Measurements from ENCODE around the gene PLEKHG4B.
"Not testable (repeated sequence)": the region's sequence is repeated elsewhere in the genome, so short reads cannot be mapped to it uniquely, and the experiment has no call there.

Gene PLEKHG4B

GRCh38 chr5:54175-54730 is 37.7 kb upstream of the PLEKHG4B start:
- no peak overlapping the region for H3K4me2 ChIP-seq (ENCODE audit: low read length)
- no peak overlapping the region for H3K27ac ChIP-seq (ENCODE audit: low read length)
- no peaks in the 10 kb centered on the region for H3K79me2 ChIP-seq (ENCODE audit: low read length)
- H3K4me1 ChIP-seq (ENCODE audit: low read length): no peaks in the 10 kb centered on the region
- H3K9ac ChIP-seq (ENCODE audit: low read length): no peak overlapping the region
- no peaks in the 10 kb centered on the region for H4K20me1 ChIP-seq (ENCODE audit: insufficient read depth, low read length)
- no peaks in the 10 kb centered on the region for H3K27me3 ChIP-seq (ENCODE audit: low read depth, low read length)
- no peaks in the 10 kb centered on the region for H3K9me3 ChIP-seq (ENCODE audit: insufficient read depth, low read length)
- no peaks in the 10 kb centered on the region for H3K36me3 ChIP-seq (replicated peaks; ENCODE audit: low read depth, low read length)
- H3K4me3 ChIP-seq (ENCODE audit: low read length): no peak overlapping the region
- no peak overlapping the region for H2AFZ ChIP-seq (ENCODE audit: low read depth, low read length)
- TF ChIP-seq CTCF (IDR thresholded peaks at IDR 0.05; ENCODE audit: low read depth, low read length) (no peak), EZH2phosphoT487 (IDR thresholded peaks at IDR 0.05; ENCODE audit: low read depth) (no peak)

- no peak overlapping the region for H3K27ac ChIP-seq (ENCODE audit: low read length)
- H3K4me2 ChIP-seq (ENCODE audit: low read length): no peak overlapping the region
- H3K9ac ChIP-seq (ENCODE audit: low read length): no peak overlapping the region
- no peaks in the 10 kb centered on the region for H3K27me3 ChIP-seq (ENCODE audit: low read depth, low read length)
- H3K79me2 ChIP-seq (ENCODE audit: low read length): no peaks in the 10 kb centered on the region
- H3K9me3 ChIP-seq (ENCODE audit: insufficient read depth, low read length): no peaks in the 10 kb centered on the region
- H3K4me3 ChIP-seq (ENCODE audit: low read length): no peak overlapping the region
- H3K4me1 ChIP-seq (ENCODE audit: low read length): no peaks in the 10 kb centered on the region
- H3K36me3 ChIP-seq (replicated peaks; ENCODE audit: low read depth, low read length): no peaks in the 10 kb centered on the region
- TF ChIP-seq CTCF (IDR thresholded peaks at IDR 0.05; ENCODE audit: low read depth, low read length): no peak
- no peak for TF ChIP-seq EZH2phosphoT487 (IDR thresholded peaks at IDR 0.05; ENCODE audit: low read depth)
- no peak overlapping the region for H2AFZ ChIP-seq (ENCODE audit: low read depth, low read length)
- H4K20me1 ChIP-seq (ENCODE audit: insufficient read depth, low read length): no peaks in the 10 kb centered on the region
Observed at GRCh38 chr5:54876-55569, 36.9 kb upstream of the PLEKHG4B start.

GRCh38 chr5:56561-57290 is 35.2 kb upstream of the PLEKHG4B start:
- Histone ChIP-seq H3K27me3 (ENCODE audit: low read depth, low read length) (no peaks in the 10 kb centered on the region), H3K9ac (ENCODE audit: low read length) (no peak overlapping the region), H3K4me3 (ENCODE audit: low read length) (no peak overlapping the region), H3K79me2 (ENCODE audit: low read length) (no peaks in the 10 kb centered on the region), H3K36me3 (replicated peaks; ENCODE audit: low read depth, low read length) (no peaks in the 10 kb centered on the region), H2AFZ (ENCODE audit: low read depth, low read length) (no peak overlapping the region), H3K9me3 (ENCODE audit: insufficient read depth, low read length) (no peaks in the 10 kb centered on the region), H4K20me1 (ENCODE audit: insufficient read depth, low read length) (no peaks in the 10 kb centered on the region), H3K4me2 (ENCODE audit: low read length) (no peak overlapping the region), H3K27ac (ENCODE audit: low read length) (no peak overlapping the region), H3K4me1 (ENCODE audit: low read length) (no peaks in the 10 kb centered on the region)
- no peak for TF ChIP-seq CTCF (IDR thresholded peaks at IDR 0.05; ENCODE audit: low read depth, low read length)
- TF ChIP-seq EZH2phosphoT487 (IDR thresholded peaks at IDR 0.05; ENCODE audit: low read depth): no peak

- H3K4me1 ChIP-seq (ENCODE audit: low read length); H3K4me3 ChIP-seq (ENCODE audit: low read length); H3K9ac ChIP-seq (ENCODE audit: low read length); H3K79me2 ChIP-seq (ENCODE audit: low read length); H3K27ac ChIP-seq (ENCODE audit: low read length); H3K9me3 ChIP-seq (ENCODE audit: insufficient read depth, low read length); H2AFZ ChIP-seq (ENCODE audit: low read depth, low read length); H4K20me1 ChIP-seq (ENCODE audit: insufficient read depth, low read length); H3K36me3 ChIP-seq (replicated peaks; ENCODE audit: low read depth, low read length); H3K4me2 ChIP-seq (ENCODE audit: low read length); H3K27me3 ChIP-seq (ENCODE audit: low read depth, low read length): not testable (repeated sequence)
Observed at GRCh38 chr5:60250-60649, 31.7 kb upstream of the PLEKHG4B start.

Data from OCI-LY3 (cell line).